ENCODE data around the gene FECH.

GRCh38 chr18:57589161-57589560 is 2.7 kb upstream of the FECH start:
- TF ChIP-seq CTCF (IDR thresholded peaks at IDR 0.05) (no peak), POLR2A (IDR thresholded peaks at IDR 0.05) (no peak)
